HepG2 (cell line): Measurements from ENCODE around the gene TAGAP.

Source experiments
- KDM1A ChIP-seq: IDR thresholded peaks from 2 replicates; pipeline ENCODE4 v1.6.1; 2016; ENCODE audit warnings: missing compliant biosample characterization
- ZSCAN29 ChIP-seq: sonication (generic); formaldehyde crosslinking; conservative IDR thresholded peaks from 2 replicates; pipeline ENCODE4 v1.4.0; 2020; ENCODE audit warnings: mild to moderate bottlenecking, missing genetic modification reagents
- TF ChIP-seq, protein P1 (sequence below): sonication (generic); formaldehyde crosslinking; IDR thresholded peaks from 2 replicates; pipeline ENCODE4 v1.4.0; 2020; ENCODE audit warnings: missing genetic modification reagents
- TF ChIP-seq, protein P2 (sequence below): sonication (generic); formaldehyde crosslinking; IDR thresholded peaks from 2 replicates; pipeline ENCODE4 v1.4.0; 2020; ENCODE audit warnings: low read depth, missing genetic modification reagents
- TF ChIP-seq, protein P3 (sequence below): sonication (generic); formaldehyde crosslinking; IDR thresholded peaks from 2 replicates; pipeline ENCODE4 v1.5.0; 2020; ENCODE audit warnings: mild to moderate bottlenecking, missing genetic modification reagents, moderate library complexity

DNA sequence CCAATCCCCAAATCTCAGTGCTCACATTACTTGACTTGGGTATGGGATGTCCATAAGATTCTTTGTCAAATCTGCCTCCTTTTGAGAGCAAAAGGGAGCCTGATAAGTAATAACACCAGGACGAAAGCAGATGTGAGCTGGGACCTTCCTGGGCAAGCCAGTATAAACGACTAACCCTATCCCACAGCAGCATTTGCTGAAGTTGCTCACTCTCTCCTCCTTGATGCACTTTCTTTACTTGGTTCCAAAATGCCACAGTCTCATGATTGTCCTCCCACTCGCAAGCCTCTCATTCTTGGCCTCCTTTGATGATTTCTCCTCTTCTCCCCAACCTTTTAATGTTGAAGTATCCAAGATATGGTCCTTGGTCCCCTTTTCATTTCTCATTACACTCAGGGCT lies 44.7 kb upstream of the TAGAP start:
- TF ChIP-seq ZSCAN29 (CRISPR knock-in tag) (no peak), KDM1A (CRISPR knock-in tag) (no peak)
- TF ChIP-seq, protein P1, sequence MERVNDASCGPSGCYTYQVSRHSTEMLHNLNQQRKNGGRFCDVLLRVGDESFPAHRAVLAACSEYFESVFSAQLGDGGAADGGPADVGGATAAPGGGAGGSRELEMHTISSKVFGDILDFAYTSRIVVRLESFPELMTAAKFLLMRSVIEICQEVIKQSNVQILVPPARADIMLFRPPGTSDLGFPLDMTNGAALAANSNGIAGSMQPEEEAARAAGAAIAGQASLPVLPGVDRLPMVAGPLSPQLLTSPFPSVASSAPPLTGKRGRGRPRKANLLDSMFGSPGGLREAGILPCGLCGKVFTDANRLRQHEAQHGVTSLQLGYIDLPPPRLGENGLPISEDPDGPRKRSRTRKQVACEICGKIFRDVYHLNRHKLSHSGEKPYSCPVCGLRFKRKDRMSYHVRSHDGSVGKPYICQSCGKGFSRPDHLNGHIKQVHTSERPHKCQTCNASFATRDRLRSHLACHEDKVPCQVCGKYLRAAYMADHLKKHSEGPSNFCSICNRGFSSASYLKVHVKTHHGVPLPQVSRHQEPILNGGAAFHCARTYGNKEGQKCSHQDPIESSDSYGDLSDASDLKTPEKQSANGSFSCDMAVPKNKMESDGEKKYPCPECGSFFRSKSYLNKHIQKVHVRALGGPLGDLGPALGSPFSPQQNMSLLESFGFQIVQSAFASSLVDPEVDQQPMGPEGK = no peak
- TF ChIP-seq, protein P2, sequence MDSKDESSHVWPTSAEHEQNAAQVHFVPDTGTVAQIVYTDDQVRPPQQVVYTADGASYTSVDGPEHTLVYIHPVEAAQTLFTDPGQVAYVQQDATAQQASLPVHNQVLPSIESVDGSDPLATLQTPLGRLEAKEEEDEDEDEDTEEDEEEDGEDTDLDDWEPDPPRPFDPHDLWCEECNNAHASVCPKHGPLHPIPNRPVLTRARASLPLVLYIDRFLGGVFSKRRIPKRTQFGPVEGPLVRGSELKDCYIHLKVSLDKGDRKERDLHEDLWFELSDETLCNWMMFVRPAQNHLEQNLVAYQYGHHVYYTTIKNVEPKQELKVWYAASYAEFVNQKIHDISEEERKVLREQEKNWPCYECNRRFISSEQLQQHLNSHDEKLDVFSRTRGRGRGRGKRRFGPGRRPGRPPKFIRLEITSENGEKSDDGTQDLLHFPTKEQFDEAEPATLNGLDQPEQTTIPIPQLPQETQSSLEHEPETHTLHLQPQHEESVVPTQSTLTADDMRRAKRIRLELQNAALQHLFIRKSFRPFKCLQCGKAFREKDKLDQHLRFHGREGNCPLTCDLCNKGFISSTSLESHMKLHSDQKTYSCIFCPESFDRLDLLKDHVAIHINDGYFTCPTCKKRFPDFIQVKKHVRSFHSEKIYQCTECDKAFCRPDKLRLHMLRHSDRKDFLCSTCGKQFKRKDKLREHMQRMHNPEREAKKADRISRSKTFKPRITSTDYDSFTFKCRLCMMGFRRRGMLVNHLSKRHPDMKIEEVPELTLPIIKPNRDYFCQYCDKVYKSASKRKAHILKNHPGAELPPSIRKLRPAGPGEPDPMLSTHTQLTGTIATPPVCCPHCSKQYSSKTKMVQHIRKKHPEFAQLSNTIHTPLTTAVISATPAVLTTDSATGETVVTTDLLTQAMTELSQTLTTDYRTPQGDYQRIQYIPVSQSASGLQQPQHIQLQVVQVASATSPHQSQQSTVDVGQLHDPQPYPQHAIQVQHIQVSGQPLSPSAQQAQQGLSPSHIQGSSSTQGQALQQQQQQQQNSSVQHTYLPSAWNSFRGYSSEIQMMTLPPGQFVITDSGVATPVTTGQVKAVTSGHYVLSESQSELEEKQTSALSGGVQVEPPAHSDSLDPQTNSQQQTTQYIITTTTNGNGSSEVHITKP = no peak
- TF ChIP-seq, protein P3, sequence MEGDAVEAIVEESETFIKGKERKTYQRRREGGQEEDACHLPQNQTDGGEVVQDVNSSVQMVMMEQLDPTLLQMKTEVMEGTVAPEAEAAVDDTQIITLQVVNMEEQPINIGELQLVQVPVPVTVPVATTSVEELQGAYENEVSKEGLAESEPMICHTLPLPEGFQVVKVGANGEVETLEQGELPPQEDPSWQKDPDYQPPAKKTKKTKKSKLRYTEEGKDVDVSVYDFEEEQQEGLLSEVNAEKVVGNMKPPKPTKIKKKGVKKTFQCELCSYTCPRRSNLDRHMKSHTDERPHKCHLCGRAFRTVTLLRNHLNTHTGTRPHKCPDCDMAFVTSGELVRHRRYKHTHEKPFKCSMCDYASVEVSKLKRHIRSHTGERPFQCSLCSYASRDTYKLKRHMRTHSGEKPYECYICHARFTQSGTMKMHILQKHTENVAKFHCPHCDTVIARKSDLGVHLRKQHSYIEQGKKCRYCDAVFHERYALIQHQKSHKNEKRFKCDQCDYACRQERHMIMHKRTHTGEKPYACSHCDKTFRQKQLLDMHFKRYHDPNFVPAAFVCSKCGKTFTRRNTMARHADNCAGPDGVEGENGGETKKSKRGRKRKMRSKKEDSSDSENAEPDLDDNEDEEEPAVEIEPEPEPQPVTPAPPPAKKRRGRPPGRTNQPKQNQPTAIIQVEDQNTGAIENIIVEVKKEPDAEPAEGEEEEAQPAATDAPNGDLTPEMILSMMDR (CRISPR knock-in tag) = no peak
